GM21737 (cell line): ENCODE measurements around the gene PIAS4.

Source experiments
- ATAC-seq: cut with Tn5 transposase; IDR thresholded peaks from one replicate; pipeline ENCODE4 v1.9.1; 2021; ENCODE audit warnings: mild to moderate bottlenecking, moderate library complexity; ENCODE audit not compliant: unreplicated experiment

Gene PIAS4

GRCh38 chr19:4023600-4024398, 16.3 kb downstream of the PIAS4 start:
- ATAC-seq, result no peak

GRCh38 chr19:4025317-4025716, 17.8 kb downstream of the PIAS4 start:
- ATAC-seq, result no peak

GRCh38 chr19:4027146-4027545, 19.6 kb downstream of the PIAS4 start:
- ATAC-seq, result no peak

GRCh38 chr19:4028334-4029246, 21.1 kb downstream of the PIAS4 start:
- ATAC-seq, result no peak

GRCh38 chr19:4029247-4029614, 21.7 kb downstream of the PIAS4 start:
- no peak for ATAC-seq

- no peak for ATAC-seq
Measured at GRCh38 chr19:4030552-4030951, 23.0 kb downstream of the PIAS4 start.

- no peak for ATAC-seq
Measured at GRCh38 chr19:4030981-4031380, 23.4 kb downstream of the PIAS4 start.

GRCh38 chr19:4031420-4031819, 23.9 kb downstream of the PIAS4 start:
- ATAC-seq, result no peak

- ATAC-seq, result no peak
Measured at GRCh38 chr19:4032436-4032835, 24.9 kb downstream of the PIAS4 start.

- no peak for ATAC-seq
Measured at GRCh38 chr19:4033028-4033956, 25.8 kb downstream of the PIAS4 start.

GRCh38 chr19:4034048-4035017, 26.8 kb downstream of the PIAS4 start:
- no peak for ATAC-seq

- no peak for ATAC-seq
Measured at GRCh38 chr19:4035018-4035566, 27.6 kb downstream of the PIAS4 start.

GRCh38 chr19:4035582-4035981, 28.0 kb downstream of the PIAS4 start:
- ATAC-seq, result no peak

- no peak for ATAC-seq
Measured at GRCh38 chr19:4036576-4037300, 29.2 kb downstream of the PIAS4 start.

- no peak for ATAC-seq
Measured at GRCh38 chr19:4037301-4037949, 29.9 kb downstream of the PIAS4 start.

GRCh38 chr19:4038057-4038456, 30.5 kb downstream of the PIAS4 start:
- ATAC-seq, result no peak

- no peak for ATAC-seq
Measured at GRCh38 chr19:4038661-4039423, 31.3 kb downstream of the PIAS4 start.
